ENCODE measurements around the gene FADD. TPM values are rescaled to one million over a fixed set of nuclear protein-coding genes. Genes with fewer than 3 reads are reported as not detected.

FADD gene
- total RNA-seq, 2 donors from 2014 or later, result 16.0 to 18.4 TPM

DNA sequence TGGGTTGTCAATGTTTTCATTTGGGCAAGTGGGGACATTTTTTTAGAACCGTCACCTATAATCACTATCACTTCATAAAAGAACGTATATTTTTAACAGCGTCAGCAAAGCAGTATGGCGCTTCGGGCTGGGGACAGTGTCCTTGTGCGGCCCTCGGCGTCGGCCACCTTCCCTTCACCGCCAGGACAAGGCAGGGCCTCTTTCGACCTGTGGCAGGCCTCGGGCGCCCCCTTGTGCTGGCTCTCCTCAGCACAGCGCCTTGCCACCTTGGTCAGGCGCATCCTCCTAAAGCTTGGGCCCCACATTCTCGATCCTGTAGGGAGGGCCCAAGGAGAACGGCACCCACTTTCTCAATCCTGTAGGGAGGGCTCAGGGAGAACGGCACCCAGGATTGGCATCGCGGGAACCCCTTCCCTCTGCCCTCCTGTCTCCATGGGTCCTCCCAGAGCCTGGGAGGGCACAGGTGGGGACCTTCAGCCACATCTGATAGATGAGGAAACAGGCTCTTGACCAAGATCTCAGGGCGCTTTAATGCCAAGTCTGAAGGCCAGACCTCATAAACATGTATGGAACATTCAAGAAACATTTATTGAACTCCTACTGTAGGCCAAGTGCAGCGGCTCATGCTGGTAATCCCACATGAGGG is 11.5 kb upstream of the FADD start:
- Histone ChIP-seq H3K9me3 (no peaks in the 10 kb centered on the region), H3K27ac (no peak overlapping the region), H3K4me1 (replicated peaks) (no peaks in the 10 kb centered on the region), H3K27me3 (replicated peaks; ENCODE audit: insufficient read depth) (no peaks in the 10 kb centered on the region), H3K4me3 (no peak overlapping the region), H3K36me3 (no peaks in the 10 kb centered on the region)
- TF ChIP-seq POLR2AphosphoS5 (IDR thresholded peaks at IDR 0.05) (peak; percentile 31), POLR2A (IDR thresholded peaks at IDR 0.05) (no peak)
- TF ChIP-seq, protein P1, sequence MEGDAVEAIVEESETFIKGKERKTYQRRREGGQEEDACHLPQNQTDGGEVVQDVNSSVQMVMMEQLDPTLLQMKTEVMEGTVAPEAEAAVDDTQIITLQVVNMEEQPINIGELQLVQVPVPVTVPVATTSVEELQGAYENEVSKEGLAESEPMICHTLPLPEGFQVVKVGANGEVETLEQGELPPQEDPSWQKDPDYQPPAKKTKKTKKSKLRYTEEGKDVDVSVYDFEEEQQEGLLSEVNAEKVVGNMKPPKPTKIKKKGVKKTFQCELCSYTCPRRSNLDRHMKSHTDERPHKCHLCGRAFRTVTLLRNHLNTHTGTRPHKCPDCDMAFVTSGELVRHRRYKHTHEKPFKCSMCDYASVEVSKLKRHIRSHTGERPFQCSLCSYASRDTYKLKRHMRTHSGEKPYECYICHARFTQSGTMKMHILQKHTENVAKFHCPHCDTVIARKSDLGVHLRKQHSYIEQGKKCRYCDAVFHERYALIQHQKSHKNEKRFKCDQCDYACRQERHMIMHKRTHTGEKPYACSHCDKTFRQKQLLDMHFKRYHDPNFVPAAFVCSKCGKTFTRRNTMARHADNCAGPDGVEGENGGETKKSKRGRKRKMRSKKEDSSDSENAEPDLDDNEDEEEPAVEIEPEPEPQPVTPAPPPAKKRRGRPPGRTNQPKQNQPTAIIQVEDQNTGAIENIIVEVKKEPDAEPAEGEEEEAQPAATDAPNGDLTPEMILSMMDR (IDR thresholded peaks at IDR 0.05), result peak; percentile 77 to 97 (median 93)
- intact Hi-C loops (cut with DNase I), result loop anchor here (2.0 to 5.0 kb wide), 2 partner anchors 273 to 504 kb away; no protein-coding TSS in a partner anchor
- DNase-seq (ENCODE audit: low spot score), result peak; percentile 73
- WGBS, result 13% methylated on average over 22 of the region's 22 CpGs

DNA sequence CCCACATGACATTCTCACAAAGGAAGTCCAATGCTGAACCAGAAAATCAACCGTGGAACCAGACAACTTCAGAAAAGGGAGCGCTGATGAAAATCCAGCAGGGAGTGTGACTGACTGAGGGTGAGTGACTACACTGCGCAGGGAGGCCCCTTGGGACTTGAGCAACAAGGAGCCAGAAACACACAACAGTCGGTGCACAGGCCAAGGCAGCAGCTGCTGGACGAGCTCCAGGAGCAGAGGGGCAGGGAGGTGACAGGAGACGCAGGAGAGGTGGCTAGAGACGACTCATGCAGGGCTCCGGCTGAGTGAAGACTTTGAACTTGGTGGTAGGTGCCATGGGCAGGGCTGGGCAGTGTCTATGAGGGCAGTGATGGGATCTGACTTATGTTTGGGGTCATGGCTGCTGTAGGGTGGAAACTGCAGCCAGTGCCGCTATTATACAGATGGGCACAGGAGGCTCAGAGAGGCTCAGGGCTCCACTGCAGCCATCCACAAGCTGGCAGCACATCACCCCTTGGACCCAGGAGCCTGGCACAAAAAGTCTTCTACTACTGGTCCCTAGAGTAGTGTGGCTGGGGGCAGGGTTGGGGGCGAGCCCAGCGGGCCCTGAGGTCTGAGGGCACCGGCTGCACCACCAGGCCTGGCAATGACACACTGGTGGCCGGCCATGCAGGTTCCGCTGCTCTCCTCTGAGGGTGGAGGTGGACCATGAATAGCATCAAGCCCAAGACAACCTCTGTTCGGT is 10.3 kb upstream of the FADD start:
- 83% methylated on average over 15 of the region's 15 CpGs for WGBS
- no peak for DNase-seq (ENCODE audit: low spot score)
- H3K9me3 ChIP-seq, result no peaks in the 10 kb centered on the region
- no peaks in the 10 kb centered on the region for H3K27me3 ChIP-seq (replicated peaks; ENCODE audit: insufficient read depth)
- H3K27ac ChIP-seq, result no peak overlapping the region
- TF ChIP-seq POLR2AphosphoS5 (IDR thresholded peaks at IDR 0.05) (no peak), POLR2A (IDR thresholded peaks at IDR 0.05) (no peak)
- TF ChIP-seq, protein P1 (IDR thresholded peaks at IDR 0.05), result no peak
- no peak overlapping the region for H3K4me3 ChIP-seq
- intact Hi-C loops (cut with DNase I), result loop anchor here (5.0 kb wide), 1 partner anchor 506 kb away; no protein-coding TSS in a partner anchor
- H3K36me3 ChIP-seq, result no peaks in the 10 kb centered on the region
- H3K4me1 ChIP-seq (replicated peaks), result no peaks in the 10 kb centered on the region

DNA sequence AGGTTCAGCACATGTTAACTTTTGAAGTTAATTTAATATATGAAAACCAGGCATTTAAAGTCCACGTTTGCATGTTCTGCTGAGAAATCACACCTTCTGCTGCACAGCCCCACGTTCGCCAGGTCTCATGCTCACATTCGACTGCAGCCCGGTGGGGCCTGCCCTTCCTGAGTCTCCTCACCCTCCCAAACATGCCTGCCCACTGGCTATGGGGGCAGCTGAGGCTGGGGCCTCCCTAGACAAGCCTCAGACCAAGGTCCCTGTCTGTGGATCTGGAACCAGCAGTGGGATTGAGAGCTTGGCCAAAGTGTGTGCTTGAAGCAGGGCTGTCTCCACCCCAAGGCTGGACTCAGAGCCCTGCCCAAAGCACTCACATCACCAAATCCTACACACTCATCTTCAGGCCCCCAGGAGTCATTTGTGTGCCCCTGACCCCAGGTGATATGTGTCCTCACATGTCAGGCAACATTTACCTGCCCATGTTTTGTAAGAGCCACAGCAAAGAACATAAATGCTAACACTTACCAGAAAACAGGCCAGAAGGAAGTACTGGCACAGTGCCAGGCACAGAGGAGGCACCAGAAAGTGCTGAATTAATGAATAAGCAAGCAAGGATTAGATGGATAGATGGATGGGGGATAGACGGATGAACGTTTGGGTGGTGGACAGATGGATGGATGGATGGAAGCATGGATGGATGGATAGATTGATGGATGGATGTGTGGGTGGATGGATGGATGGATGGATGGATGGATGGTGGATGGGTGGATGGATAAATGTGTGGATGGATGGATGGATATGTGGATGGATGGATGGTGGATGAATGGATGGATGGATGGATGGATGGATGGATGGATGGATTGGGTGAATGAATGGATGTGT is 9.4 kb upstream of the FADD start:
- WGBS, result 90% methylated on average over 7 of the region's 7 CpGs
- H3K27me3 ChIP-seq (replicated peaks; ENCODE audit: insufficient read depth), result no peaks in the 10 kb centered on the region
- no peaks in the 10 kb centered on the region for H3K4me1 ChIP-seq (replicated peaks)
- H3K36me3 ChIP-seq, result no peaks in the 10 kb centered on the region
- intact Hi-C loops (cut with DNase I), result loop anchor here (5.0 kb wide), 1 partner anchor 506 kb away; no protein-coding TSS in a partner anchor
- TF ChIP-seq, protein P1 (IDR thresholded peaks at IDR 0.05), result no peak
- TF ChIP-seq POLR2A (IDR thresholded peaks at IDR 0.05) (no peak), POLR2AphosphoS5 (IDR thresholded peaks at IDR 0.05) (no peak)
- no peak overlapping the region for H3K4me3 ChIP-seq
- H3K27ac ChIP-seq, result no peak overlapping the region
- no peak for DNase-seq (ENCODE audit: low spot score)
- H3K9me3 ChIP-seq, result no peaks in the 10 kb centered on the region

DNA sequence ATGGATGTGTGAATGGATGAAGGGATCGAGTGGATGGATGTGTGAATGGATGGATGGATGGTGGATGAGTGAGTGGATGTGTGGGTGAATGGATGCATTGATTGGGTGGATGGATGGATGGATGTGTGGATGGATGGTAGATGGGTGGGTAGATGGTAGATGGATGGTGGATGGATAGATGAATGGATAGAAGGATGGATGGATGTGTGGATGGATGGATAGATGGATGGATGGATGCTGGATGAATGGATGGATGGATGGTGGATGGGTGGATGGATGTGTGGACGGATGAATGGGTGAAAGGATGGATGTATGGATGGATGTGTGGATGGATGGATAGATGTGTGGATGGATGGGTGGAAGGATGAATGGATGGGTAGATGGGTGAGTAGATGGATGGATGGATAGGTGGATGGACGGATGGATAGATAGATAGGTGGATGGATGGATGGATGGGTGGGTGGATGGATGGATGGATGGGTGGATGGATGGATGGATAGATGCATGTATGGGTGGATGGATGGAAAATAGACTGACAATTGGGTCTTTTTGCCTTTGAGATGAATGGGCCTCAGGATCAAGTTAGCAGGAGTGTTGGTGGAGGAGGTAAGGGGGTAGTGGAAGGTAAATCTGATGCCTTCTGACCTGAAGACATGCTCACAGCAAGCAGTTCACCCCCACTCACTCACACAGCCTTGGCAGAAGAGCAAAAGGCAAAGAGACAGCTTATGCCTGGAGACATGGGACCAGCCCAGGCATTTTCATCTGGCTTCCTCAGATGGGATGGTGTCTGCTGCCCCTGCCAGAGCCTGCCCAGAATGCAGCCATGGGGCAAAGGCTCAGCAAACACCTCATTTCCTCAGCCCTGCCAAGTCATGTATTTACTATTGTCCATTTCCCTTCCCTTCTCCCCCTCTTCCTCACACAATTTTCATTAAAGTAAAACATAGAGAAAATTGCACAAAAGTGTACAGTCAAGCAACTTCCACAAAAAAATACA is 8.0 kb upstream of the FADD start:
- no peaks in the 10 kb centered on the region for H3K27me3 ChIP-seq (replicated peaks; ENCODE audit: insufficient read depth)
- WGBS, result 90% methylated on average over 3 of the region's 3 CpGs
- no peaks in the 10 kb centered on the region for H3K9me3 ChIP-seq
- H3K36me3 ChIP-seq, result no peaks in the 10 kb centered on the region
- H3K27ac ChIP-seq, result no peak overlapping the region
- DNase-seq (ENCODE audit: low spot score), result no peak
- TF ChIP-seq POLR2AphosphoS5 (IDR thresholded peaks at IDR 0.05) (no peak), POLR2A (IDR thresholded peaks at IDR 0.05) (no peak)
- TF ChIP-seq, protein P1 (IDR thresholded peaks at IDR 0.05), result no peak
- no peak overlapping the region for H3K4me3 ChIP-seq
- H3K4me1 ChIP-seq (replicated peaks), result no peaks in the 10 kb centered on the region
- intact Hi-C loops (cut with DNase I), result loop anchor here (5.0 kb wide), 2 partner anchors 493 to 508 kb away; partner anchors contain the start of gene FGF19

Measured in prostate gland (tissue), 2 donors.